DOHH2 (cell line): Measurements from ENCODE around the gene ZSCAN22.

Source experiments
- H3F3A ChIP-seq: fragments of 200-600 bp; sonication (generic), shearing (Covaris generic); 2 replicates; pipeline ENCODE4 v1.6.0; 2016; ENCODE audit warnings: antibody characterized with exemption, mild to moderate bottlenecking; ENCODE audit not compliant: control insufficient read depth, insufficient read depth
- H3K27ac ChIP-seq: fragments of 200-600 bp; sonication (generic); 2 replicates; pipeline ENCODE4 v1.5.1; 2014; ENCODE audit warnings: low read depth, mild to moderate bottlenecking, low read length, moderate library complexity
- H3K27me3 ChIP-seq: fragments of 200-600 bp; sonication (generic); 2 replicates; pipeline ENCODE4 v1.6.1; 2014; ENCODE audit warnings: mild to moderate bottlenecking, low read length, mixed read lengths; ENCODE audit not compliant: control insufficient read depth
- H3K36me3 ChIP-seq: fragments of 200-600 bp; sonication (generic); 2 replicates; pipeline ENCODE4 v1.6.1; 2014; ENCODE audit warnings: mild to moderate bottlenecking, low read length, moderate library complexity, mixed read lengths; ENCODE audit not compliant: control insufficient read depth
- H3K4me1 ChIP-seq: fragments of 200-600 bp; sonication (generic); 2 replicates; pipeline ENCODE4 v1.6.1; 2014; ENCODE audit warnings: mild to moderate bottlenecking, low read length, mixed read lengths; ENCODE audit not compliant: control insufficient read depth
- H3K4me2 ChIP-seq: fragments of 200-600 bp; sonication (generic); 2 replicates; pipeline ENCODE4 v1.6.0; 2014; ENCODE audit warnings: mild to moderate bottlenecking, low read length, moderate library complexity
- H3K4me3 ChIP-seq: fragments of 200-600 bp; sonication (generic); 2 replicates; pipeline ENCODE4 v1.5.1; 2014; ENCODE audit warnings: mild to moderate bottlenecking, low read length, mixed read lengths
- H3K79me2 ChIP-seq: fragments of 200-600 bp; sonication (generic); 2 replicates; pipeline ENCODE4 v1.6.1; 2014; ENCODE audit warnings: mild to moderate bottlenecking, low read length, mixed read lengths; ENCODE audit not compliant: control insufficient read depth
- H3K9me2 ChIP-seq: fragments of 200-600 bp; sonication (generic); replicated peaks from 2 replicates; pipeline ENCODE4 v1.6.1; 2014; ENCODE audit warnings: mild to moderate bottlenecking, low read length, mixed read lengths; ENCODE audit not compliant: control insufficient read depth
- H3K9me3 ChIP-seq: fragments of 200-600 bp; sonication (generic); 2 replicates; pipeline ENCODE4 v1.6.1; 2014; ENCODE audit warnings: antibody characterized with exemption, low read length, mixed read lengths; ENCODE audit not compliant: control insufficient read depth, insufficient read depth
- H4K20me1 ChIP-seq: fragments of 200-600 bp; sonication (generic); 2 replicates; pipeline ENCODE4 v1.6.0; 2014; ENCODE audit warnings: low read depth, mild to moderate bottlenecking, antibody characterized with exemption, low read length, moderate library complexity; ENCODE audit not compliant: control insufficient read depth, insufficient read depth
- CTCF ChIP-seq: fragments of 200-600 bp; sonication (generic); IDR thresholded peaks from one replicate; pipeline ENCODE4 v1.5.1; 2014; ENCODE audit warnings: antibody characterized with exemption, mild to moderate bottlenecking, low read depth, low read length; ENCODE audit not compliant: poor library complexity, severe bottlenecking
- EZH2phosphoT487 ChIP-seq: fragments of 200-600 bp; sonication (generic); IDR thresholded peaks from 2 replicates; pipeline ENCODE4 v1.6.1; 2017; ENCODE audit warnings: borderline replicate concordance, mild to moderate bottlenecking, antibody characterized with exemption, low read length, moderate library complexity, mixed read lengths

The ZSCAN22 gene

GRCh38 chr19:58319241-58319640 lies 7.6 kb upstream of the ZSCAN22 start:
- no peaks in the 10 kb centered on the region for H3K4me1 ChIP-seq

DNA sequence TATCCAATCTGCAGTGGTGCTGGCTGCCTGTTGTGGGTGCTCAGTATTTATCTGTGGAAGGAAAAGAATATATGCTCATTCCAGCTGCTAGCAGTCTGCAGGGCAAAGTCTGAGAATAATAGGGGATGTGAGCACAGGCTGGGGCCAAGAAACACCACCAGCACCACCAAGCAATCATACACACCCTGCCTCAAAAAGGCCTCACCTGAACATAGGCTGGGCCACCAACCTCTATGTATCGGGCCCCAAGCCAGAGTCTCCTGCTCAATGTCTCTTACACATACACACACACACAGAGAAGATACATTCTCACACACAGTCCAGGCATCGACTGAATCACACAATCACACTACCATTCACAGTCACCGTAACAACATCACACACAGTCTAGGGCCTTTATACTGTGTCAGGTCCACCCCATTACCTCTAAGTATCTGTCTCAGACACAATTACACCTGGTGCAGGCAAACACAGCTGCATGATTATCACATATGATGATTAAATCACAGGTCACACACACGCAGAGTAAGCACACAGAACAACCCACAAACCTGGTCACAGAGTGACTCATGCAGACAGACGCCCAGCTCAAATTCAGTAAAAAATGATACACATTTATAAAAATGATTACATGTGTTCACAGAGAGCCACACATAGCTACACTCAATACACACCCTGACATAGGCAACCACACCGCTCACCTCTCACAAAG lies 1.3 kb upstream of the ZSCAN22 start:
- H3K27ac ChIP-seq = no peak overlapping the region
- H3K4me2 ChIP-seq = peak overlapping the region; percentile 90
- H3K9me3 ChIP-seq = no peaks in the 10 kb centered on the region
- TF ChIP-seq CTCF (no peak), EZH2phosphoT487 (no peak)
- peaks cover 5% of the 10 kb centered on the region; the same call in 1 of the 2 replicates for H3K36me3 ChIP-seq
- no peaks in the 10 kb centered on the region for H3K9me2 ChIP-seq
- H3K4me1 ChIP-seq = peaks cover 17% of the 10 kb centered on the region
- H4K20me1 ChIP-seq = no peaks in the 10 kb centered on the region
- H3F3A ChIP-seq = no peaks in the 10 kb centered on the region
- peak overlapping the region; percentile 95 for H3K4me3 ChIP-seq
- H3K79me2 ChIP-seq = peaks cover 13% of the 10 kb centered on the region
- no peaks in the 10 kb centered on the region for H3K27me3 ChIP-seq

More at GRCh38 chr19:58319241-58319640, 7.6 kb upstream of the ZSCAN22 start:
- no peaks in the 10 kb centered on the region for H3K9me2 ChIP-seq
- H3K4me3 ChIP-seq = no peak overlapping the region
- H3K9me3 ChIP-seq = no peaks in the 10 kb centered on the region
- H3K27me3 ChIP-seq = no peaks in the 10 kb centered on the region
- no peaks in the 10 kb centered on the region for H3K79me2 ChIP-seq
- TF ChIP-seq EZH2phosphoT487 (no peak), CTCF (no peak)
- no peaks in the 10 kb centered on the region for H4K20me1 ChIP-seq
- H3K27ac ChIP-seq = no peak overlapping the region
- no peaks in the 10 kb centered on the region for H3F3A ChIP-seq
- H3K4me2 ChIP-seq = no peak overlapping the region
- H3K36me3 ChIP-seq = peaks cover 13% of the 10 kb centered on the region

- H3K79me2 ChIP-seq = peaks cover 13% of the 10 kb centered on the region
- H3K4me3 ChIP-seq = peak overlapping the region; percentile 95
- TF ChIP-seq CTCF = no peak
- no peak for TF ChIP-seq EZH2phosphoT487
- peak overlapping the region; percentile 90 for H3K4me2 ChIP-seq
- no peaks in the 10 kb centered on the region for H3K9me3 ChIP-seq
- H3K9me2 ChIP-seq = no peaks in the 10 kb centered on the region
- peaks cover 5% of the 10 kb centered on the region; the same call in 1 of the 2 replicates for H3K36me3 ChIP-seq
- H3K4me1 ChIP-seq = peaks cover 17% of the 10 kb centered on the region
- no peaks in the 10 kb centered on the region for H3K27me3 ChIP-seq
- H3K27ac ChIP-seq = no peak overlapping the region
- no peaks in the 10 kb centered on the region for H3F3A ChIP-seq
- H4K20me1 ChIP-seq = no peaks in the 10 kb centered on the region
Measured at GRCh38 chr19:58326501-58326913, 287 bp upstream of the ZSCAN22 start.
